H9 (cell line): ENCODE results near the gene NLRP13. TPM values are rescaled to one million over a fixed set of nuclear protein-coding genes. Genes with fewer than 3 reads are reported as not detected.

Experiments
- DNase-seq: peaks from one replicate; pipeline ENCODE4 v3.0.0-alpha.2; 2017
- H2AFZ ChIP-seq: one replicate; pipeline ENCODE4 v1.6.1; 2013; ENCODE audit warnings: mild to moderate bottlenecking, low read length, control low read depth, moderate library complexity
- H2AK5ac ChIP-seq: 2 replicates; pipeline ENCODE4 v1.6.1; 2013; ENCODE audit warnings: low read length, control low read depth, mixed read lengths; ENCODE audit not compliant: insufficient read length
- H2BK120ac ChIP-seq: one replicate; pipeline ENCODE4 v1.6.1; 2013; ENCODE audit warnings: low read depth, mild to moderate bottlenecking, low read length, control low read depth, inconsistent platforms; ENCODE audit not compliant: poor library complexity, severe bottlenecking
- H2BK12ac ChIP-seq: 2 replicates; pipeline ENCODE4 v1.6.1; 2013; ENCODE audit warnings: low read length, control low read depth, mixed read lengths, low read depth; ENCODE audit not compliant: insufficient read length
- H2BK15ac ChIP-seq: 2 replicates; pipeline ENCODE4 v1.6.1; 2013; ENCODE audit warnings: low read depth, low read length, control low read depth
- H2BK20ac ChIP-seq: one replicate; pipeline ENCODE4 v1.6.1; 2013; ENCODE audit warnings: low read depth, mild to moderate bottlenecking, low read length, control low read depth, inconsistent platforms; ENCODE audit not compliant: poor library complexity, severe bottlenecking
- H2BK5ac ChIP-seq: 2 replicates; pipeline ENCODE4 v1.6.1; 2013; ENCODE audit warnings: low read length, control low read depth, mixed read lengths; ENCODE audit not compliant: insufficient read length
- H3K14ac ChIP-seq: 2 replicates; pipeline ENCODE4 v1.6.1; 2013; ENCODE audit warnings: low read length, control low read depth; ENCODE audit not compliant: insufficient read depth
- H3K18ac ChIP-seq: 2 replicates; pipeline ENCODE4 v1.6.1; 2013; ENCODE audit warnings: low read depth, mild to moderate bottlenecking, mixed read lengths, low read length, control low read depth; ENCODE audit not compliant: insufficient read length
- H3K23ac ChIP-seq: 2 replicates; pipeline ENCODE4 v1.6.1; 2013; ENCODE audit warnings: low read length, control low read depth, mixed read lengths, low read depth; ENCODE audit not compliant: insufficient read length
- H3K23me2 ChIP-seq: 2 replicates; pipeline ENCODE4 v1.6.1; 2013; ENCODE audit warnings: low read depth, mild to moderate bottlenecking, mixed read lengths, low read length, control low read depth; ENCODE audit not compliant: insufficient read length, poor library complexity, severe bottlenecking
- H3K27ac ChIP-seq: 2 replicates; pipeline ENCODE4 v1.5.1; 2013; ENCODE audit warnings: low read length, control low read depth, mixed read lengths, low read depth; ENCODE audit not compliant: insufficient read length
- H3K27me3 ChIP-seq: 2 replicates; pipeline ENCODE4 v1.6.1; 2013; ENCODE audit warnings: low read length, control low read depth, inconsistent platforms; ENCODE audit not compliant: insufficient read depth
- H3K4ac ChIP-seq: 2 replicates; pipeline ENCODE4 v1.6.1; 2013; ENCODE audit warnings: low read depth, mild to moderate bottlenecking, control low read depth, inconsistent platforms, low read length, moderate library complexity
- H3K4me1 ChIP-seq: 2 replicates; pipeline ENCODE4 v1.6.1; 2013; ENCODE audit warnings: low read length, control low read depth, inconsistent platforms; ENCODE audit not compliant: insufficient read depth
- H3K4me2 ChIP-seq: 2 replicates; pipeline ENCODE4 v1.6.1; 2013; ENCODE audit warnings: low read length, control low read depth, mixed read lengths; ENCODE audit not compliant: insufficient read length, insufficient read depth
- H3K56ac ChIP-seq: 2 replicates; pipeline ENCODE4 v1.6.1; 2013; ENCODE audit warnings: low read depth, mild to moderate bottlenecking, mixed read lengths, low read length, control low read depth; ENCODE audit not compliant: insufficient read length
- H3K79me1 ChIP-seq: 2 replicates; pipeline ENCODE4 v1.6.1; 2013; ENCODE audit warnings: low read depth, mild to moderate bottlenecking, moderate library complexity, low read length, control low read depth, inconsistent platforms; ENCODE audit not compliant: insufficient read depth, poor library complexity, severe bottlenecking
- H3K79me2 ChIP-seq: 2 replicates; pipeline ENCODE4 v1.6.1; 2013; ENCODE audit warnings: low read length, control low read depth, inconsistent platforms; ENCODE audit not compliant: insufficient read depth
- H3K9ac ChIP-seq: 2 replicates; pipeline ENCODE4 v1.6.1; 2013; ENCODE audit warnings: low read length, control low read depth, mixed read lengths; ENCODE audit not compliant: insufficient read length; ENCODE audit errors: extremely low read depth
- H3K9me3 ChIP-seq: one replicate; pipeline ENCODE4 v1.6.1; 2013; ENCODE audit warnings: low read depth, low read length, inconsistent platforms; ENCODE audit not compliant: control insufficient read depth
- H3T11ph ChIP-seq: one replicate; pipeline ENCODE4 v1.6.1; 2013; ENCODE audit warnings: mild to moderate bottlenecking, low read length, control low read depth, inconsistent platforms
- H4K20me1 ChIP-seq: one replicate; pipeline ENCODE4 v1.6.1; 2013; ENCODE audit not compliant: control insufficient read depth, insufficient read length, insufficient read depth
- H4K5ac ChIP-seq: 2 replicates; pipeline ENCODE4 v1.6.1; 2013; ENCODE audit warnings: low read depth, mild to moderate bottlenecking, mixed read lengths, low read length, control low read depth; ENCODE audit not compliant: insufficient read length
- H4K8ac ChIP-seq: replicated peaks from 2 replicates; pipeline ENCODE4 v1.6.1; 2013; ENCODE audit warnings: low read length, control low read depth, mixed read lengths, low read depth; ENCODE audit not compliant: insufficient read length
- H4K91ac ChIP-seq: 2 replicates; pipeline ENCODE4 v1.6.1; 2013; ENCODE audit warnings: low read depth, mild to moderate bottlenecking, moderate library complexity, mixed read lengths, low read length, control low read depth; ENCODE audit not compliant: insufficient read length
- H3K27ac Mint-ChIP-seq, 3 experiments: 2 replicates in 2 of 3; 3 replicates in 1 of 3; pipeline ENCODE4 v1.8.0; 2020 to 2021; ENCODE audit warnings: mixed read lengths in 3 of 3, mild to moderate bottlenecking in 1 of 3, moderate library complexity in 1 of 3
- H3K27me3 Mint-ChIP-seq: 2 replicates; pipeline ENCODE4 v1.8.0; 2021; ENCODE audit warnings: low read depth, mild to moderate bottlenecking, moderate library complexity, mixed read lengths
- H3K36me3 Mint-ChIP-seq, 3 experiments: 2 replicates in 2 of 3; 3 replicates in 1 of 3; pipeline ENCODE4 v1.8.0; 2020 to 2021; ENCODE audit warnings: low read depth in 3 of 3, mixed read lengths in 3 of 3; ENCODE audit not compliant: insufficient read depth in 1 of 3
- H3K4me1 Mint-ChIP-seq, 2 experiments: 2 replicates each; pipeline ENCODE4 v1.8.0; 2020; ENCODE audit warnings: mixed read lengths in 2 of 2
- H3K4me3 Mint-ChIP-seq, 2 experiments: 2 replicates in 1 of 2; 3 replicates in 1 of 2; pipeline ENCODE4 v1.8.0; 2020 to 2021; ENCODE audit warnings: mild to moderate bottlenecking in 2 of 2, mixed read lengths in 2 of 2, moderate library complexity in 1 of 2
- H3K9me3 Mint-ChIP-seq, 2 experiments: 2 replicates in 1 of 2; 3 replicates in 1 of 2; pipeline ENCODE4 v1.8.0; 2020; ENCODE audit warnings: mild to moderate bottlenecking in 2 of 2, mixed read lengths in 2 of 2, moderate library complexity in 1 of 2
- WGBS: extraction: QIAGEN DNeasy Blood & Tissue Kit; methylation state at CpG from one replicate; pipeline ENCODE4 v1.1.7; 2013; ENCODE audit warnings: missing lambda C conversion rate, low lambda C conversion rate, mixed read lengths; ENCODE audit not compliant: insufficient read length; ENCODE audit errors: extremely low coverage; 5-methylcytosine and 5-hydroxymethylcytosine counted together
- total RNA-seq: library from RNA; stranded (reverse); gene quantifications from 2 replicates; pipeline ENCODE4 v1.2.1, GENCODE V29; 2021
- TF ChIP-seq, protein P1 (sequence below): fragments of 200-600 bp; sonication (generic); conservative IDR thresholded peaks from 3 replicates; pipeline ENCODE4 v1.8.0; 2021; ENCODE audit warnings: antibody characterized with exemption, mild to moderate bottlenecking

Gene NLRP13
- total RNA-seq, 1 experiment from 2014 or later = not detected

DNA sequence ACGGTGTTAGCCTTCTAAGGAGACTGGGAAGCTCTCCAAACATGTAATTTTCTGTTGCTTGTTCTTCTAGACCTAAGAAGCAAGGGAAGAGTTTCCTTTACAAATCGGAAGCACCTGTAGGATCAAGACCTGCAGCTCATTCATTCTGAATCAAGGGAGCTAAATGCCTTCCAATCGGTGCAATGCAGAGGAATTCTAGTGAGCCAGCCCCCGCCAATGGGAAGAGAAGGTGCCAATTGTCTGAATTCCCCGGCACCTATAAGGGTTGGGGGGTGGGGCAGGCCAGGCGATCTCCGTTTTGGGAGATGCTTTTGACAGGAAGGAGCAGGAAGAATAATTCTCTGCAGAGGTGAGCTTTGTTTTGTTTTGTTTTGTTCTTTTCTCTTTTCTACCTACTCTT is 7.1 kb upstream of the NLRP13 start:
- H3K9me3 Mint-ChIP-seq = peaks cover 89 to 93% of the 10 kb centered on the region in 2 experiments
- TF ChIP-seq, protein P1, sequence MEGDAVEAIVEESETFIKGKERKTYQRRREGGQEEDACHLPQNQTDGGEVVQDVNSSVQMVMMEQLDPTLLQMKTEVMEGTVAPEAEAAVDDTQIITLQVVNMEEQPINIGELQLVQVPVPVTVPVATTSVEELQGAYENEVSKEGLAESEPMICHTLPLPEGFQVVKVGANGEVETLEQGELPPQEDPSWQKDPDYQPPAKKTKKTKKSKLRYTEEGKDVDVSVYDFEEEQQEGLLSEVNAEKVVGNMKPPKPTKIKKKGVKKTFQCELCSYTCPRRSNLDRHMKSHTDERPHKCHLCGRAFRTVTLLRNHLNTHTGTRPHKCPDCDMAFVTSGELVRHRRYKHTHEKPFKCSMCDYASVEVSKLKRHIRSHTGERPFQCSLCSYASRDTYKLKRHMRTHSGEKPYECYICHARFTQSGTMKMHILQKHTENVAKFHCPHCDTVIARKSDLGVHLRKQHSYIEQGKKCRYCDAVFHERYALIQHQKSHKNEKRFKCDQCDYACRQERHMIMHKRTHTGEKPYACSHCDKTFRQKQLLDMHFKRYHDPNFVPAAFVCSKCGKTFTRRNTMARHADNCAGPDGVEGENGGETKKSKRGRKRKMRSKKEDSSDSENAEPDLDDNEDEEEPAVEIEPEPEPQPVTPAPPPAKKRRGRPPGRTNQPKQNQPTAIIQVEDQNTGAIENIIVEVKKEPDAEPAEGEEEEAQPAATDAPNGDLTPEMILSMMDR = no peak
- no peak for DNase-seq

More for the DNA sequence above, 7.1 kb upstream of the NLRP13 start:
- H3K4me2 ChIP-seq = no peak overlapping the region
- no peak overlapping the region for H2BK20ac ChIP-seq
- H4K20me1 ChIP-seq = no peaks in the 10 kb centered on the region
- H4K91ac ChIP-seq = no peak overlapping the region
- H3K9me3 ChIP-seq = peaks cover 66% of the 10 kb centered on the region
- peaks cover 2% of the 10 kb centered on the region for H3K27me3 Mint-ChIP-seq
- H3K9ac ChIP-seq = no peak overlapping the region
- no peaks in the 10 kb centered on the region for H3K4me1 Mint-ChIP-seq
- no peak overlapping the region for H2AK5ac ChIP-seq
- H3K36me3 Mint-ChIP-seq = peaks cover 6 to 46% (median 14%) of the 10 kb centered on the region in 3 experiments; a peak in 6 of 7 replicates
- no peaks in the 10 kb centered on the region for H3K4me1 ChIP-seq
- H2BK15ac ChIP-seq = no peak overlapping the region
- H3K56ac ChIP-seq = no peak overlapping the region
- no peak overlapping the region for H3K27ac Mint-ChIP-seq
- H3T11ph ChIP-seq = no peak overlapping the region
- no peak overlapping the region for H2AFZ ChIP-seq
- H4K5ac ChIP-seq = no peak overlapping the region
- no peak overlapping the region for H3K4me3 Mint-ChIP-seq
- H3K27ac ChIP-seq = no peak overlapping the region
- no peak overlapping the region for H3K14ac ChIP-seq
- no peak overlapping the region for H2BK12ac ChIP-seq
- H3K79me2 ChIP-seq = no peaks in the 10 kb centered on the region
- H3K23me2 ChIP-seq = no peaks in the 10 kb centered on the region
- H3K23ac ChIP-seq = no peak overlapping the region
- H3K27me3 ChIP-seq = no peaks in the 10 kb centered on the region
- no peak overlapping the region for H3K4ac ChIP-seq
- no peak overlapping the region for H3K18ac ChIP-seq
- no peak overlapping the region for H4K8ac ChIP-seq
- no peak overlapping the region for H2BK120ac ChIP-seq
- H2BK5ac ChIP-seq = no peak overlapping the region
- no peaks in the 10 kb centered on the region for H3K79me1 ChIP-seq
- no CpG with 5 or more reads among the region's 7 CpGs for WGBS
